ENCODE measurements around the gene MAPKBP1.

GRCh38 chr15:41817781-41818180 is 43.5 kb downstream of the MAPKBP1 start:
- TF ChIP-seq POLR2A (IDR thresholded peaks at IDR 0.05): no peak
- no peak for TF ChIP-seq CTCF (IDR thresholded peaks at IDR 0.05)
